HG03060 (cell line): ENCODE measurements around the gene CCDC102A.
"Not testable (repeated sequence)": the region's sequence is repeated elsewhere in the genome, so short reads cannot be mapped to it uniquely, and the experiment has no call there.

ENCODE experiments used
- ATAC-seq: cut with Tn5 transposase; IDR thresholded peaks from one replicate; pipeline ENCODE4 v1.9.1; 2021; ENCODE audit warnings: low read depth, moderate number of reproducible peaks; ENCODE audit not compliant: unreplicated experiment

CCDC102A gene

GRCh38 chr16:57566436-57566835 is 30.1 kb upstream of the CCDC102A start:
- ATAC-seq = no peak

DNA sequence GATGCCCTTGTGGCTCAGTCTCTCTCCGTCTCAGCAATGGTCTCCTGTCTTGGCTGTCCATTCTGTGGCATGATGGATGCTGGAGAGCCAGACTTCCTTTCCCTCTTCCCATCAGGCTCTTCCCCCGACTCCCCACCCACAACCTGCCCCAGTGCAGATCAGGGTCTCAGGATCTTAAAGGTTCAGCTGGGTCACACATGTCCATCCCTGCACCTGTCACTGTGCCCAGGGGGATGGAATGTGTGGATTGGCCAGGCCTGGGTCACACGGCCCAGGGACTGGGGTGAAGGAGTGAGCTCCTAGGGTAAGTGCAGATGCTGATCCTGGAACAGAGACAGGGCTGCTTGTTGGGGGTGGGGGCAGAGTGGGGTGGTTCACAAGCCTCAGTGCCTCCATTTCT is 29.1 kb upstream of the CCDC102A start:
- no peak for ATAC-seq

- ATAC-seq = no peak
These were observed 28.4 kb upstream of the CCDC102A start for GRCh38 chr16:57564571-57565270.

GRCh38 chr16:57563761-57564160 is 27.4 kb upstream of the CCDC102A start:
- ATAC-seq = no peak

- ATAC-seq = no peak
These were observed 27.0 kb upstream of the CCDC102A start for GRCh38 chr16:57563487-57563750.

DNA sequence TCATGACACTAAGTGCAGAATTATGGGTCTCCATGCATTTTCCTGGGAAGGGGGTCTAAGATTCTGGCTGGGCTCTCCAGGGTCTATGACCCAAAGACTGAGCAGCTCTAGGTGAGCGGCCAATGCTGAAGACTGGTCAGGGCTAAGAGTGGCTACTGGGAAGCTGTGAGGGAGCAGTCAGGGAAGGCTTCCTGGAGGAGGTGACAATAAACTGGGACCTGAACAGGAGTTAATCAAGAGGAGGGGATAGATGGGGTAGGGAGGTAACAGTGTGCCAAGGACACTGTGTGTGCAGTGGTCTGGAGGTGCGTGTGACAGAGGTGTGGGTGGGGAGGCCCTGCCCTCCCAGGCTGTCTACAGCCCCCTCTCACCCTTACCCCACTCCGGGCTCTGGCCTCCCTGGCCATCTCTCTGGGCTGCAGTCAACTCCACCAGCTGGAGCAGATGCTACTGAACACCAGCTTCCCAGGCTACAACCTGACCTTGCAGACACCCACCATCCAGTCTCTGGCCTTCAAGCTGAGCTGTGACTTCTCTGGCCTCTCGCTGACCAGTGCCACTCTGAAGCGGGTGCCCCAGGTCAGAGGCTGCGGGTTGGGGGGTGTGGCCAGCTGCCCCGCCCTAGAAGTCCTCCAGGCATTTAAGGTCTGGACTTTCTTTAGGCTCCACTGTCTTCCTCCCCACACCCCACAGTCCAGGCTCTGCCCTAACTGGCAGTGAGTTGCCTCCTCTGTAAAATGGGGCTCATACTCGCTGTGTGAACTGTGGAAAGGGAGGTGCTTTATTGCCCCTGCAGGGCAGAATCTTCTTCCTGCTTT is 26.5 kb upstream of the CCDC102A start:
- ATAC-seq = no peak

- no peak for ATAC-seq
These were observed 25.7 kb upstream of the CCDC102A start for GRCh38 chr16:57562066-57562465.

- ATAC-seq = no peak
These were observed 22.9 kb upstream of the CCDC102A start for GRCh38 chr16:57559072-57559790.

- ATAC-seq = no peak
These were observed 20.7 kb upstream of the CCDC102A start for GRCh38 chr16:57556941-57557541.

GRCh38 chr16:57555831-57556230 is 19.5 kb upstream of the CCDC102A start:
- no peak for ATAC-seq

DNA sequence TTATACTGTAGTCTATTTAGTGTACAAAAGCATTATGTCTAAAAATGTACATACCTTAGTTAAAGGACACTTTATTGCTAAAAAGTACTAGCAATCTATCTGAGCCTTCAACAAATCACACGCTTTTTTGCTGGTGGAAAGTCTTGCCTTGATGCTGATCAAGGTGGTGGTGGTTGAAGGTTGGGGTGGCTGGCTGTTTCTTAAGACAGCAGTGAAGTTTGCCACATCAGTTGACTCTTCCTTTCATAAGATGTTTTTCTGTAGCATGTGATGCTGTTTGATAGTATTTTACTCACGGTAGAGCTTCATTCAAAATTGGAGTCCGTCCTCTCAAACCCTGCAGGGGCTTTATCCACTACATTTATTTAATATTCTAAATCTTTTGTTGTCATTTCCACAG is 14.7 kb upstream of the CCDC102A start:
- ATAC-seq = no peak

GRCh38 chr16:57549730-57550129 is 13.4 kb upstream of the CCDC102A start:
- ATAC-seq = no peak

DNA sequence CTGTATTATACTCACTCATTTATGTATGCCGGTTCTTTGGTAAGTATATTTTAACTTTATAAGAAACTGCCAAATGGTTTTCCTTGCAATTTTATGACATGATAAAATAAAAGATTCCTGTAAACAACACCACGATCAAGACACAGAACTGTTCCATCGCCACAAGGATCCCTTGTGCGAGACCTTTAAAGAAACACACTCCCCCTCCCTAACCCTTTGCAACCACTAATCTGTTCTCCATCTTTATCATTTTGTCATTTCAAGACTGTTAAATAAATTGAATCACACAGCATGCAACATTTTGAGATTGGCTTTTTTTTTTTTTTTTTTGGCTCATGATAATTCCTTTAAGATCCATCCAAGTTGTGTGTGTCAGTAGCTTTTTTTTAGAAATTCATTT is 12.0 kb upstream of the CCDC102A start:
- no peak for ATAC-seq

GRCh38 chr16:57547524-57547923 is 11.2 kb upstream of the CCDC102A start:
- ATAC-seq = not testable (repeated sequence)

- ATAC-seq = peak; percentile 63
These were observed 7.8 kb upstream of the CCDC102A start for GRCh38 chr16:57544124-57544653.

DNA sequence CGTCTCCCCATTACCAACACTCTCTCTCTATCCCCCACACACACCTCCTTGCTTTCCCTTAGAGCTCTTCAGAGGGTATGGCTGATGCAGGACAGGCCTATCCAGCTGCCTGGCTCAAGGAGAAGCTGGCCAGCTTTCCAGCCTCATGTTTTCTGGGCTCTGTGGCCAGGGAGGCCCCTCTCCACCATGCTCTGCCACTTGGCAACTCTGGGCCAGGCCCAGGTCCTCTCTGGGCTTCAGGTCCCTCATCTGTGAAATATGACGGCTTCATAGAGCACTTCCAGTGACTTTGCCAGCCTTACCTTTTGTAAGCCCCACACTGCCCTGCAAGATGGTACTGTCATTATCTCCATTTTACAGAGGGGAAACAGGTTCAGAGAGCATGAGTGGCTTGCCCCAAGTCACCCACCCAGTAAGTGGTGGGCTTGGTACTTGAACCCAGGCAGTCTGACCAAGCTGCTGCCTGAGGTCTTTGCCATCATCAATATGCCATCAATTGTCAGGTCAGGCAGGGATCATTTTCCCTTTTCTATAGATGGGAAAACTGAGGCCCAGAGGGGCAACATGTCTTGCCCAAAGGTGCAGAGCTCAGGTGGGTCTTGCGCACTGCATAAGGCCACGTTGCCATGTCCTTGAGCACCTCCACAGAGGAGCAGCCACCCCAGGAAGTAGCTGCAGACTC is 5.5 kb upstream of the CCDC102A start:
- no peak for ATAC-seq

DNA sequence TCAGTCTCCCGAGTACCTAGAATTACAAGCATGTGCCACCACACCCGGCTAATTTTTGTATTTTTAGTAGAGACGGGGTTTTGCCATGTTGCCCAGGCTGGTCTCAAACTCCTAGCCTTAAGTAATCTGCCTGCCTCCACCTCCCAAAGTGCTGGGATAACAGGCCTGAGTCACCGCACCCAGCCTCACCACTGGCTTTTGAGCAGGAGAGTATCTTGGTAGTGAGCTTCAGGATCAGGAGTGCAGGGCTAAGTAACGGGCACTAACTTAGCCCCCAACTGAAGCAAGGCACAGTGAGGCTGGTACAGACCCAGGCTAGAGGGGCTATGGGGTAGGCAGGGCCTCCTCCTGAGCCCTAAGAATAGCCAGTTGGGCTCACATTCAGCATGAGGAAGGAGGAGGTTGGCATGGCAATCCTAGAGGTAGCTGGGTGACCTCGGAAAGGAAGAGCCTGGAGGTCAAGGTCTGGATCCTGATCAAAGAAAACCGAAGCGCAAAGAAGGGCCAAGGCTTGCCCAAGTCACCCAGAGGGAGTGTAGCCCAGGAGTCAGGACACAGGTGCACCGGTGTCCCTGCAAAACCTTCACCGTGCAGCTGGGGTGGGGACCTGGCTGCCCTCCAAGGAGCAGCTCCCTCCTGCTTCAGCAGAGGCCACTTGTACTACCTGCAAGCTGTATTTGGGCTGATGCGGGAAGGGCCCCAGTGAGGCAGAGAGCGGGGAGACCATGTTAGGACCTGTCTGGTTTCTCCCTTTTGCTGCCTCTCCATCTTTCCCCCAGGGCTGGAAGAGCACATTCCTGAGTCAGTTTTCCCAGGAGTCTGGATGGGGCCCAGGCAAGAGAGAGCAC is 4.8 kb upstream of the CCDC102A start:
- no peak for ATAC-seq

DNA sequence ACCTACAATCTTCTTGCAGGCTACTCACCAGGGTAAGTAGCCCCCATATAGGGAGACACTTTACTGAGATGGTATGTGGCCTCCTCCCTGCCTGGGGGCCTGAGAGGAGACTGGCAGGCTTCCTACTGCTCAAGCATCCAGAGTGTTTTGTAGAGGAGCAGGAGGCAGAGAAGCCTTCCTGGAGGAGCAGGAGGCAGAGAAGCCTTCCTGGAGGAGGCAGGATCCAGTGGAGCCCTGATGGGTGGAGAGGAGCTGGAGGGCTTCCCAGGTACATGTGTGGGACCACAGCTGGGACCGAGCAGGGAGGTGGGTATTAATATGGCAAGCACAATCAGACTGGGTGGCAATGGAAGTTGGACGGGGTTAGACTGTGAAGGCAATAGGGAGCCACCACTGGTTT is 4.0 kb upstream of the CCDC102A start:
- ATAC-seq = no peak

- ATAC-seq = peak; percentile 38
These were observed 2.9 kb upstream of the CCDC102A start for GRCh38 chr16:57539072-57539796.
